ENCODE measurements around the gene PSMB11. TPM values are rescaled to one million over a fixed set of nuclear protein-coding genes. Genes with fewer than 3 reads are reported as not detected.

PSMB11 gene
- total and polyA plus RNA-seq, 2 donors (not counting 3 experiments of a cell fraction or from before 2014, with no cell fraction given): not detected

DNA sequence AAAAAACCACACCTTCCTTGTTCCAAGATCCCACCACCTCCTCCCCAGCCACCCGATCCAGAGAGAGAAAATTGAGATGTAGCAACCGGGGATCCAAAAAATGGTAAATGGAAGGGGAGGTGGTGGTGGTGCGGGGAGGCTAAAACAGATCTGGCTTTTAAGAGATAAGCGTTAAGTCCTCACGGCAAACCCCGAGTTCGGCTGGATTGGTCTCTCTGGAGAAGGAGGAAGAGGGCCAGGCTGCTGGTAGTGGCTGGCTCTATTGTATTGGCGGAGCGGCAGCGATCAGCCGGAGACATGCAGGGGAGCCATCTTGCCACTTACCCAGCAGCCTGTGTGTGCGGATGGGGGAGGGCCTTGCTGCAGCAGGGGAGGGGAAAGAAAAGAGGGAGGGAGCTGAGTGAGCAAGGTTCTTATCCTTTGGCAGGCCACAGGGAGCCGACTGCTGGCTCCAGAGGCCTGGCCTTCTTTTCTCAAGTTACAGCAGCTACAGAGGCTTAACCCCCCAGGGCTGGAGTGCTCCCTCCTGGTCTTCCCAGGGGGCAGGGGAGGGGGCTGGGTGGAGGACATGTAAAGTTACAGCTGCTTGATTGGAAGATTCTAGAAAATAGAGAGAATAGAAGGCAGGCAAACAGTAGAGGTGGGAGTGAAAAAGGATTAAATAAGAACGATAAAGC lies 29.4 kb downstream of the PSMB11 start:
- H2AFZ ChIP-seq (ENCODE audit: low read depth, low read length): no peak overlapping the region
- intact Hi-C loops (cut with micrococcal nuclease) (no loop called here), dilution Hi-C loops (cut with MboI; ENCODE audit: extremely low pct_ligation_motif_present, low sequenced_read_pairs) (no loop called here)
- ChIA-PET CTCF (interaction anchor here (0.6 to 3.2 kb wide), 20 partner anchors 9 to 171 kb away, joined by 3 to 21 read pairs (median 5); partner anchors contain the start of genes ACIN1, C14orf119 and CDH24), POLR2A (interaction anchor here (0.5 to 1.5 kb wide), 8 partner anchors 9 to 115 kb away, joined by 3 to 12 read pairs (median 3); partner anchors contain the start of genes ACIN1 and C14orf119)
- H3K27me3 ChIP-seq (ENCODE audit: control insufficient read depth in 2 of 2, insufficient read depth in 2 of 2, low read length in 2 of 2): no peaks in the 10 kb centered on the region
- peaks cover 4% of the 10 kb centered on the region for H4K20me1 ChIP-seq (replicated peaks; ENCODE audit: control insufficient read depth, extremely low read depth, insufficient read depth, low read length)
- FAIRE-seq: peak; percentile 99
- H3K4me3 ChIP-seq (replicated peaks in 1 of 3; ENCODE audit: insufficient read depth in 1 of 3, low read depth in 1 of 3, low read length in 3 of 3): peak overlapping the region; percentile 49 to 94 (median 88)
- peaks cover 26% of the 10 kb centered on the region for H3K4me1 ChIP-seq (ENCODE audit: control insufficient read depth, extremely low read depth, insufficient read depth, low read length)
- H3K9me3 ChIP-seq (replicated peaks; ENCODE audit: control insufficient read depth, insufficient read depth, low read length): no peaks in the 10 kb centered on the region
- peak overlapping the region; percentile 79 for H3K27ac ChIP-seq (ENCODE audit: insufficient read depth, low read depth, low read length)
- H3K36me3 ChIP-seq (ENCODE audit: control insufficient read depth in 2 of 2, extremely low read depth in 1 of 2, insufficient read depth in 2 of 2, low read length in 2 of 2): peaks cover 28 to 31% of the 10 kb centered on the region in 2 experiments
- H3K9ac ChIP-seq (replicated peaks; ENCODE audit: extremely low read depth, insufficient read depth, low read length): peak overlapping the region; percentile 92
- peak; percentile 93 for DNase-seq (ENCODE audit: low read depth, low spot score)
- peak overlapping the region; percentile 95 for H3K4me2 ChIP-seq (ENCODE audit: insufficient read depth, low read length)
- BruUV-seq (replicated peaks): no TSS peak
- TF ChIP-seq MAX (IDR thresholded peaks at IDR 0.05; ENCODE audit: insufficient read depth, insufficient read length) (no peak), POLR2A (IDR thresholded peaks at IDR 0.05; ENCODE audit: low read depth, low read length) (peak; percentile 96), POLR2AphosphoS5 (IDR thresholded peaks at IDR 0.05; ENCODE audit: insufficient read depth, low read depth, low read length) (peak; percentile 86)
- no peaks in the 10 kb centered on the region for H3K9me1 ChIP-seq (replicated peaks; ENCODE audit: control insufficient read depth, extremely low read depth, insufficient read depth, low read length)
- peaks cover 49% of the 10 kb centered on the region for H3K79me2 ChIP-seq (ENCODE audit: control insufficient read depth, insufficient read depth, low read length)

GRCh38 chr14:23071921-23072539 lies 30.0 kb downstream of the PSMB11 start:
- DNase-seq (ENCODE audit: low read depth, low spot score) (no peak), FAIRE-seq (no peak)
- H3K4me3 ChIP-seq (replicated peaks in 1 of 3; ENCODE audit: insufficient read depth in 1 of 3, low read depth in 1 of 3, low read length in 3 of 3): no peak overlapping the region
- ChIA-PET CTCF (interaction anchor here (0.6 to 3.2 kb wide), 18 partner anchors 9 to 172 kb away, joined by 3 to 21 read pairs (median 6); partner anchors contain the start of genes ACIN1, C14orf119 and CDH24), POLR2A (interaction anchor here (0.5 to 1.5 kb wide), 8 partner anchors 8 to 116 kb away, joined by 3 to 12 read pairs (median 3); partner anchors contain the start of genes ACIN1 and C14orf119)
- TF ChIP-seq FOS (IDR thresholded peaks at IDR 0.05; ENCODE audit: borderline replicate concordance, insufficient read depth, low read length): no peak
- peak; percentile 25 for TF ChIP-seq MAX (IDR thresholded peaks at IDR 0.05; ENCODE audit: insufficient read depth, insufficient read length)
- dilution Hi-C loops (cut with MboI; ENCODE audit: extremely low pct_ligation_motif_present, low sequenced_read_pairs) (no loop called here), intact Hi-C loops (cut with micrococcal nuclease) (no loop called here)
- H3K27me3 ChIP-seq (ENCODE audit: control insufficient read depth in 2 of 2, insufficient read depth in 2 of 2, low read length in 2 of 2): no peaks in the 10 kb centered on the region
- H3K9me3 ChIP-seq (replicated peaks; ENCODE audit: control insufficient read depth, insufficient read depth, low read length): no peaks in the 10 kb centered on the region
- H3K36me3 ChIP-seq (ENCODE audit: control insufficient read depth in 2 of 2, extremely low read depth in 1 of 2, insufficient read depth in 2 of 2, low read length in 2 of 2): peaks cover 31 to 32% of the 10 kb centered on the region in 2 experiments
- peaks cover 4% of the 10 kb centered on the region for H4K20me1 ChIP-seq (replicated peaks; ENCODE audit: control insufficient read depth, extremely low read depth, insufficient read depth, low read length)
- BruUV-seq (replicated peaks): no TSS peak
- no peak overlapping the region for H3K27ac ChIP-seq (ENCODE audit: insufficient read depth, low read depth, low read length)
- H3K79me2 ChIP-seq (ENCODE audit: control insufficient read depth, insufficient read depth, low read length): peaks cover 46% of the 10 kb centered on the region
- no peak overlapping the region for H2AFZ ChIP-seq (ENCODE audit: low read depth, low read length)
- H3K9ac ChIP-seq (replicated peaks; ENCODE audit: extremely low read depth, insufficient read depth, low read length): peak overlapping the region; percentile 92
- peaks cover 26% of the 10 kb centered on the region for H3K4me1 ChIP-seq (ENCODE audit: control insufficient read depth, extremely low read depth, insufficient read depth, low read length)
- H3K9me1 ChIP-seq (replicated peaks; ENCODE audit: control insufficient read depth, extremely low read depth, insufficient read depth, low read length): no peaks in the 10 kb centered on the region
- no peak overlapping the region for H3K4me2 ChIP-seq (ENCODE audit: insufficient read depth, low read length)
